HG02840 (cell line): ENCODE results near the gene TTYH3.
"Not testable (repeated sequence)": the region's sequence is repeated elsewhere in the genome, so short reads cannot be mapped to it uniquely, and the experiment has no call there.

Experiments
- ATAC-seq: cut with Tn5 transposase; IDR thresholded peaks from one replicate; pipeline ENCODE4 v1.9.1; 2021; ENCODE audit warnings: mild to moderate bottlenecking, moderate library complexity, moderate number of reproducible peaks; ENCODE audit not compliant: unreplicated experiment, low FRiP score

The TTYH3 gene

DNA sequence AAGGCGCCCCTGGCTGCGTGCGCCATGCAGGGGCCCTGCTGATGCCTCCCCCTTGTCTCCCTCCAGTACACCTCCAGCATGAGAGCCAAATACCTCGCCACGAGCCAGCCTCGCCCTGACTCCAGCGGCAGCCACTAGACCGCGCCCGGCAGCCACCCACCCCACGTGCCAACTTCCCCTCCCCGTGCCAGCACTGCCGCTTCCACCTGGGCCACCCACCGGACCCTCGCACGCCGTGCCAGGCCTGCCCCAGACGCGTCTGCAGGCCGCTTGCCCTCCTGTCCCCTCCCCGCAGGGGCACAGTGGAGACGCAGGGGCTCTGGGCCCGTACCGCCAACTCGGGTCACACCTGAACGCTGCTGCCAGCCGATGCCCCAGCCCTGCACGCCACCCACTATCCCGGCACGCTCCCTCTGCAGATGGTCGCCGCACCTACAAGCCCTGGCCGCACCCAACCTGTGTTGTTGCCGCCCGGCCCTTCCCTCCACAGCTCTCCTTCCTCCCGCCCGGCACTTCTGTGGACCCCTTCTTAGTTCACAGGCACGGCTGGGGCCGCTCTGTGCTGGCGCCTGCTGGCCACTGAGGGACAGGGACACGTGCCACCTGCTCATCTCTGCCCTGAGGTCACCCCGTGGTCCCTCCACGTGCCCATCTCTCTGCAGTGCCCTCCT is 30.0 kb downstream of the TTYH3 start:
- ATAC-seq = no peak

DNA sequence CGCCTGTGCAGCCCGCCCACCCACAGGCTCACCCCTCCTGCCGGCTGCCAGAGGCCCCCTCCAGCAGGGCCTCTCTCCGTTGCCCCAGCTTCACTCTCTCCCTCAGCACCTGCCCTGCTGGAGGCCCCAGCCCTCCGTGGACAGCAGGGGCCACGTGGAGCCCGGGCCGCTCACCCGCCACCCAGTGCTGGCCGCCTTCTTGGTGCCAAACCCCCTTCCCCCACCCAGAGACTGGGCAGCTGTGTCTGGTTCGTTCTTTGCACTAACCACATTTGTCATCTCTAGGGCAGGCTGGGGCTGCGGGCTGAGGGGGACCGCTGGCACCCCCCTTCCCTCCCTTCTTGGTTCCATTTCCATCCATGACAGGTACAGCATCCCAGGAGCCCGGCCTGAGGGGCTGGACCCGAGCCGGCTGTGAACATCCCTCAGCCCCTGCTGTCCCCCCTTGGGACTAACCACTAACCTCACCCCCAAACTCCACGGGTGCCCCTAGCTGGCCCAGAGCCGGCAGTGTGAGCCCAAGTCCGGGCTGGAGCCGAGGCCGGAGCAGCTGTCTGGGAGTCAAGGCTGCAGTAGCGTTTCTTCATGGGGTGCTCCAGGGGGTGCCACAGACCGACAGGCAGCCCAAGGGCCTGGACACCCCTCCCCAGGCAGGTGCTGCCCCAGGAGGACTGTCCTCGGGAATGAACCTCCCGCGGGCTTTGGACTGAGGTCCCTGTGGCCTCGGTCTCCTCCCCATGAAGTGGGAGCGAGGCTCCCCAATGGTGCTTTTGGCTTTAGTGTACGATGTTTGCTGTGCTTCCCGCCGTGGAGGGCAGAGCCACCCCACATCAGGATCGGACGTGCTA is 30.7 kb downstream of the TTYH3 start:
- no peak for ATAC-seq

- no peak for ATAC-seq
Measured at GRCh38 chr7:2663121-2663886, 31.5 kb downstream of the TTYH3 start.

GRCh38 chr7:2663960-2664359 is 32.2 kb downstream of the TTYH3 start:
- no peak for ATAC-seq

GRCh38 chr7:2665359-2665791 is 33.6 kb downstream of the TTYH3 start:
- ATAC-seq = no peak

- ATAC-seq = no peak
Measured at GRCh38 chr7:2666155-2666554, 34.4 kb downstream of the TTYH3 start.

DNA sequence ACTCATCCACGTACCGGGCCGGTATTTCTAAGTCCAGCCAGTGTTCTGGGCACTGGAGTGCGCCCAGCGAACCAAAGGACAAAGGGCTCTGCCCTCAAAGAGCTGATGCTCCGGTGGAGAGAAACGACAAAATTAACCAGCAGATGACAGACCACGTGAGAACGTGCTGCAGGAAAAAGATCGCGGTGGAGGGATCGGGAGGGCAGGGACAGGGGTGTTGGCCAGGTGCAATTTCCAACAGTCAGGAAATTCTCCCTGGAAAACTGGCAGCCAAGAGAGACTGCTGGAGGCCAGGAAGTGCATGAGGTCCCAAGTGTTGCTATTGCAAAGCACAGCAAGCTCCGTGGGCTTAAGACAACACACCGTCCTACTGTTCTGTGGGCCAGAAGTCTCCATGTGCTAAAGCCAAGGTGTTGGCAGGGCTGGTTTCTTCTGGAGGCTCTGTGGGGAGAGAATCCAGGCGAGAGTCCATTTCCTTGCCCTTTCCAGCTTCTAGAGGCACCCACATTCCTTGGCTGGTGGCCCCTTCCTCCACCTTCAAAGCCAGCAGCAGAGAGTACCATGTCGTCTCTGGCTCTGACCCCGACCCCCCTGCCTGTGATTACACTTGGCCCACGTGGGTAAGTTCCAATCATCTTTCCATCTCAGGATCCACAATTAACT is 34.9 kb downstream of the TTYH3 start:
- no peak for ATAC-seq

- no peak for ATAC-seq
Measured at GRCh38 chr7:2667843-2668242, 36.1 kb downstream of the TTYH3 start.

DNA sequence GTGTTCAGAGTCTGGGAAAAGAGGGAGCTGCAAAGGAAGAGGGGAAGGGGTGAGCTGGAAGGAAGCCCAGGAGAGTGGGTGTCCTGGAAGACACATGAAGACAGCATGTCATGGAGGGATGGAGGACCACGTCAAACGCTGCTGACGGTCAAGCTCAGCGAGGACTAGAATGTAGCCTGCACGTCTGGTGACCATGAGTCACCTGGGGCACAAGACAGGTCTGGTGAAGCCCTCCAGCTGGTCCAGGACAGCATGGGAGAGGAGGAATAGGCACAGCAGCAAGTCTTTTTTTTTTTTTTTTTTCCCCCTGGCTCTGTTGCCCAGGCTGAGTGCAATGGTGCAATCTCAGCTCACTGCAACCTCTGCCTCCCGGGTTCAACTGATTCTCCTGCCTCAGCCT is 36.6 kb downstream of the TTYH3 start:
- no peak for ATAC-seq

DNA sequence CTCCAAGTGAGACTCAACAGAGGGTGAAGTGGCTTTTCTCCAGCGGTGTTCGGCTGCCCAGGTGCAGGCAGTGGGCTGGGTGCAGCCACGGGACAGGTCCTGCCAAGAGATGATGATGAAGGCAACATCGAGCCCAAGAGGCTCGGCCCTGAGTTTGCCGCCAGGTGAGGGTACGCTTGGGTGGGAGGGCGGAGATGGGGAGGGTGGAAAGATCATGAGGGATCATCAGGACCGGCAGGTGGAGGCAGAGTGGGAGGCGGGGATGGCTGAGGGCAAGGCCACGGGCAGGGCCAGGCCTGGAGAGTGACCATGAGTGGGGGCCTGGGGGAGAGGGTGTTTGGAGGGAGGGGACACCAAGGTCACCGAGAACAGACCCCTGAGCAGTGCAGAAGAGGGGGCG is 38.4 kb downstream of the TTYH3 start:
- no peak for ATAC-seq

DNA sequence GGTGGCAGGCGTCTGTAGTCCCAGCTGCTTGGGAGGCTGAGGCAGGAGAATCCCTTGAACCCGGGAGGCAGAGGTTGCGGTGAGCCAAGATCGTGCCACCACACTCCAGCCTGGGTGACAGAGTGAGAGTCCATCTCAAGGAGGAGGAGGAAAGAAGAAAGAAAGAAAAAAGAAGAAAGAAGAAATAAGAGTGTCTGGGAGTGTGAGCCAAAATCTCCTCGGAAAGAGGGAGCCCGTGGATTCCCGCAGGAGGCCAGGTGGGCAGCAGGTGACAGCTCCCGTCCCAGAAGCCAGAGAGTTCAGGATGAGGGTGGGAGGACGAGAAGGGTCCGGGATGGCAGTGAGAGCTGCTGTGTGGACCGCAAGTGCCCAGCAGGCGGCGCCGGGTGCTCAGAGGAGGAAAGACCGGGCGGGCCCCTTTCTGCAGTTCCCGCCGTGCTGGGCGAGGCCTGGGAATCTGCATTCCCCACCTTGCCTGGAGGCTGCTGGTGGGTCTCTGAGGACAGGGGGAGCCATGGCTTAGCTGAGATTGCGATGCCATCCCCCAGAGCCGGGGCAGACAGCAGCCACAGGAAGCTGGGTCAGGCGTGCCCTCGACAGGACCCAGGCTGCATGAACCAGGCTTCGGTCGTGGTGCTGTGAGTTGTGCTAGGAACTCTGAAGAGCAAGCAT is 39.1 kb downstream of the TTYH3 start:
- no peak for ATAC-seq

- ATAC-seq = not testable (repeated sequence)
Measured at GRCh38 chr7:2673214-2673613, 41.4 kb downstream of the TTYH3 start.

- ATAC-seq = no peak
Measured at GRCh38 chr7:2673934-2674333, 42.1 kb downstream of the TTYH3 start.

DNA sequence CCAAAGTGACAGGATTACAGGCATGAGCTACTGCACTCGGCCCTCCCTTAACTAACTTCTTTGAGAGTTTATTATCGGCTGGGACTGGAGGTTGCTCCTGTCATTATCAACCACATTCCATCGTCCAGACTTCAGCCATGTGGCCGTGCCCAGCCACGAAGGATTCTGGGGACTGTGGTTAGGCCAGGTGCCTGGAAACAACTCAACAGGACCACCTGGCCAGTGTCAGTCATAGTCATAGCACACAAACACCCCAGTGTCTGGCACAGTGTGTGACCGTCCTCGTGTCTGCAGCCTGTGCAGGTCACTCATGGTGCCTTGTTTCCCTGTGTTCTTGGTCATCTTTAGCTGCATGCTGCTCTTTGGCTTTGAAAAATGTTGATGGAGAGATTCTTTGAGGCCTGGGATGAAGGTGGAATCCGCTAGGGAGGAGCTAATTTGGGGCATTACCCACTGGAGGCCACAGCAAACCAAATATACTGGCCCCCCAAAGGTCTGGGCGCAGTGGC is 43.5 kb downstream of the TTYH3 start:
- no peak for ATAC-seq

DNA sequence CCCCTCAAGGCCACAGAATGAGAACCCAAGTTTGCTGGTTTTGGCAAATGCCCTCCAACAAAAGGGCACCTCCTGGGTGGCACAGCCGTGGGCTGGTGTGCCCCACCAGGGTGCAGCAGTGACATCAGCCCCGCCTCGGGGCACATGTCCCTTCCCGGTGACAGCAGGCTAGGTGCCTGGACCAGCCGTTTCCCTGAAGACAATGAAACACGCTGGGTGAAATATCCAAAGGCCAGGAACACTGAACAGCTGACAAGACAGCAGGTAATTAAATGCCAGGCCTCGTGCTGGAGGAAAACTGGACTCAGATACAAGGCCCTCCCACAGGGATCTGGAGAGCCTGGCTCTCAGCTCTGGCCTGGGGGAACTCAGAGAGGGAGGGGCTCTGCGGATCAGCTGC is 44.8 kb downstream of the TTYH3 start:
- ATAC-seq = not testable (repeated sequence)

GRCh38 chr7:2678454-2678853 is 46.7 kb downstream of the TTYH3 start:
- not testable (repeated sequence) for ATAC-seq

GRCh38 chr7:2679135-2680127 is 47.6 kb downstream of the TTYH3 start:
- ATAC-seq = not testable (repeated sequence)

- no peak for ATAC-seq
Measured at GRCh38 chr7:2680256-2680655, 48.5 kb downstream of the TTYH3 start.
